GM12878 (cell line): Measurements from ENCODE around the gene NR2C2AP. TPM values are rescaled to one million over a fixed set of nuclear protein-coding genes. Genes with fewer than 3 reads are reported as not detected.

Source experiments
- ATAC-seq: fragments of 200-7000 bp; cut with Tn5 transposase; 3 replicates; pipeline ENCODE4 v1.9.1; 2020; ENCODE audit warnings: mild to moderate bottlenecking, moderate library complexity
- BruUV-seq: library from RNA; stranded (reverse); fragments of 400-500 nt; replicated peaks from 2 replicates; lab custom pipeline; 2021; lab: Mats Ljungman, UMichigan
- CTCF ChIA-PET: fragments of 300-600 bp; sonication (Branson Sonifier 250); formaldehyde crosslinking; extraction: SDS; loops from one replicate; lab custom pipeline; 2021; ENCODE audit warnings: inconsistent platforms; lab: Yijun Ruan, JAX
- POLR2A ChIA-PET: fragments of 350-600 bp; formaldehyde crosslinking; extraction: SDS; loops from one replicate; lab custom pipeline; 2021; ENCODE audit warnings: inconsistent platforms; lab: Charles Lee
- RAD21 ChIA-PET: fragments of 300-600 bp; sonication (Branson Sonifier 250); formaldehyde crosslinking; loops from one replicate; lab custom pipeline; 2023; ENCODE audit warnings: antibody characterized with exemption; ENCODE audit not compliant: unreplicated experiment; lab: Charles Lee
- SMC1A ChIA-PET: fragments of 300-600 bp; sonication (Branson Sonifier 250); formaldehyde crosslinking; loops from one replicate; lab custom pipeline; 2023; ENCODE audit not compliant: unreplicated experiment, uncharacterized antibody; lab: Charles Lee
- DNase-seq: peaks from one replicate; pipeline ENCODE4 v3.0.0-alpha.2; 2011; ENCODE audit warnings: low read depth, low spot score
- FAIRE-seq: peaks from 3 replicates; lab custom pipeline; 2011; peaks lifted over from hg19 to GRCh38; lab: Jason Lieb, UNC
- H2AFZ ChIP-seq: 2 replicates; pipeline ENCODE4 v1.6.0; 2011; ENCODE audit warnings: low read depth, low read length, control low read depth; ENCODE audit not compliant: control insufficient read depth
- H3K27ac ChIP-seq: 2 replicates; pipeline ENCODE4 v1.5.1; 2011; ENCODE audit warnings: control low read depth; ENCODE audit not compliant: control insufficient read depth, insufficient read depth
- H3K27me3 ChIP-seq, 2 experiments: replicated peaks in 1 of 2; 2 replicates each; pipeline versions ENCODE4 v1.6.0 to v1.6.1; 2011; ENCODE audit warnings: low read length in 1 of 2; ENCODE audit not compliant: control insufficient read depth in 2 of 2, insufficient read depth in 2 of 2
- H3K36me3 ChIP-seq, 2 experiments: 2 replicates each; pipeline ENCODE4 v1.5.1; 2011; ENCODE audit warnings: low read length in 1 of 2; ENCODE audit not compliant: control insufficient read depth in 2 of 2, insufficient read depth in 2 of 2
- H3K4me1 ChIP-seq: 2 replicates; pipeline ENCODE4 v1.6.1; 2011; ENCODE audit warnings: mild to moderate bottlenecking, low read length, moderate library complexity, mixed read lengths; ENCODE audit not compliant: control insufficient read depth, insufficient read depth
- H3K4me2 ChIP-seq: 2 replicates; pipeline ENCODE4 v1.6.0; 2011; ENCODE audit warnings: control low read depth; ENCODE audit not compliant: control insufficient read depth, insufficient read depth
- H3K4me3 ChIP-seq: fragments of 200-600 bp; sonication (generic); 2 replicates; pipeline ENCODE4 v1.5.1; 2016
- H3K79me2 ChIP-seq: 2 replicates; pipeline ENCODE4 v1.6.0; 2011; ENCODE audit warnings: low read length; ENCODE audit not compliant: control insufficient read depth, insufficient read depth
- H3K9ac ChIP-seq: 2 replicates; pipeline ENCODE4 v1.8.0; 2011; ENCODE audit warnings: low read length, control low read depth, mixed read lengths; ENCODE audit not compliant: control insufficient read depth, insufficient read depth
- H3K9me3 ChIP-seq: replicated peaks from 3 replicates; pipeline ENCODE4 v1.5.1; 2011; ENCODE audit warnings: mild to moderate bottlenecking, low read length; ENCODE audit not compliant: control insufficient read depth, insufficient read depth
- H4K20me1 ChIP-seq: 2 replicates; pipeline ENCODE4 v1.6.0; 2011; ENCODE audit not compliant: control insufficient read depth, insufficient read depth
- CEBPZ ChIP-seq: fragments of 150-350 bp; IDR thresholded peaks from 2 replicates; pipeline ENCODE4 v1.6.1; 2016; ENCODE audit warnings: low read depth, low read length
- ETV6 ChIP-seq, 2 experiments: fragments of 450-650 bp in 1 of 2; IDR thresholded peaks in 1 of 2; conservative IDR thresholded peaks in 1 of 2; 2 replicates each; pipeline ENCODE4 v1.6.1; 2014; ENCODE audit warnings: antibody characterized with exemption in 1 of 2, borderline replicate concordance in 1 of 2, low read depth in 1 of 2, mild to moderate bottlenecking in 1 of 2, moderate library complexity in 1 of 2
- PRDM15 ChIP-seq: fragments of 450-650 bp; formaldehyde crosslinking; IDR thresholded peaks from 2 replicates; pipeline ENCODE4 v1.4.0; 2020; ENCODE audit warnings: mild to moderate bottlenecking, moderate library complexity
- RUNX3 ChIP-seq: IDR thresholded peaks from 2 replicates; pipeline ENCODE4 v1.6.1; 2012; ENCODE audit warnings: low read length, inconsistent platforms
- SREBF1 ChIP-seq: IDR thresholded peaks from 2 replicates; pipeline ENCODE4 v1.6.1; 2012; ENCODE audit warnings: mild to moderate bottlenecking, low read length
- STAT3 ChIP-seq: IDR thresholded peaks from 2 replicates; pipeline ENCODE4 v1.6.1; 2011; ENCODE audit warnings: low read depth, low read length, improper control_type of control experiment
- WGBS: methylation state at CpG from one replicate; pipeline ENCODE4 v1.1.6; 2016; ENCODE audit warnings: low lambda C conversion rate; ENCODE audit not compliant: insufficient replicate concordance, insufficient coverage; ENCODE audit errors: missing lambda C conversion rate; 5-methylcytosine and 5-hydroxymethylcytosine counted together
- in situ Hi-C: fragments of 300-500 bp; cut with MboI; formaldehyde crosslinking; loops from 9 replicates; pipeline ENCODE4 v1.14.3; 2018; ENCODE audit warnings: mixed read lengths
- intact Hi-C: fragments of 100-400 bp; cut with micrococcal nuclease; formaldehyde crosslinking; loops from one replicate; pipeline ENCODE4 v1.14.2; 2022; ENCODE audit not compliant: unreplicated experiment
- polyA plus RNA-seq, 11 experiments: library from polyadenylated mRNA; depleted of rRNA in 4 of 11; unstranded in 6 of 11; stranded (reverse) in 5 of 11; fragments of >200 nt; fragmentation: Nextera tagmentation in 4 of 11; fragmentation: Illumina TruSeq in 1 of 11; extraction: Ambion mirVana in 4 of 11; extraction: Trizol in 1 of 11; gene quantifications; 1 replicate in 1 of 11; 2 replicates in 10 of 11; pipeline versions ENCODE4 v1.2.1 to v1.2.3, GENCODE V29; 2011 to 2016; ENCODE audit warnings: inconsistent platforms in 2 of 11, missing spikeins in 2 of 11, low read depth in 1 of 11
- total RNA-seq, 4 experiments: library from RNA; depleted of rRNA in 3 of 4; stranded (reverse); fragments of >200 nt in 3 of 4; fragmentation: Illumina TruSeq in 1 of 4; extraction: Trizol in 1 of 4; gene quantifications; 2 replicates each; pipeline versions ENCODE4 v1.2.1 to v1.2.3, GENCODE V29; 2013 to 2021

Gene NR2C2AP
- total and polyA plus RNA-seq, 10 of the 15 experiments (the other 5 are each of a cell fraction or from before 2014, with no cell fraction given) = 21.5 to 44.8 (median 28.1) TPM

GRCh38 chr19:19165396-19165795 is 37.8 kb downstream of the NR2C2AP start:
- in situ Hi-C loops (no loop called here), intact Hi-C loops (no loop called here)
- POLR2A ChIA-PET = no interaction called here
- DNase-seq (no peak), ATAC-seq (no peak)
- Histone ChIP-seq H3K27me3 (no peaks in the 10 kb centered on the region), H3K4me3 (no peak overlapping the region), H4K20me1 (no peaks in the 10 kb centered on the region), H3K9ac (no peak overlapping the region), H2AFZ (no peak overlapping the region), H3K27ac (no peak overlapping the region), H3K36me3 (no peaks in the 10 kb centered on the region; a peak in 1 of 4 replicates), H3K4me2 (no peak overlapping the region)
- no TSS peak for BruUV-seq
- RAD21 ChIA-PET = no interaction called here
- 100% methylated on average over 1 of the region's 1 CpG for WGBS
- TF ChIP-seq STAT3 (no peak), SREBF1 (no peak), PRDM15 (no peak), CEBPZ (no peak), ETV6 (conservative IDR thresholded peaks at IDR 0.05 in 1 of 2, IDR thresholded peaks at IDR 0.05 in 1 of 2; ENCODE audit: borderline replicate concordance in 1 of 2, low read depth in 1 of 2) (no peak), RUNX3 (no peak)
- TF ChIP-seq, all 136 proteins: peak for 0
- FAIRE-seq = no peak
- no peaks in the 10 kb centered on the region for H3K9me3 ChIP-seq
- H3K4me1 ChIP-seq = peaks cover 21% of the 10 kb centered on the region
- ChIA-PET SMC1A (no interaction called here), CTCF (interaction anchor here (2.1 kb wide), 1 partner anchor 19 kb away, joined by 5 read pairs; no protein-coding TSS in a partner anchor)
- H3K79me2 ChIP-seq = peaks cover 10% of the 10 kb centered on the region
